NCI-H1417 treated with DMSO at 0.1 percent for 48 hours (cell line): Measurements from ENCODE around the gene TNFRSF8.
"Not testable (repeated sequence)": the region's sequence is repeated elsewhere in the genome, so short reads cannot be mapped to it uniquely, and the experiment has no call there.

ENCODE experiments used
- DNase-seq: peaks from one replicate; lab custom pipeline; 2025; lab: John Stamatoyannopoulos, UW

TNFRSF8 gene

DNA sequence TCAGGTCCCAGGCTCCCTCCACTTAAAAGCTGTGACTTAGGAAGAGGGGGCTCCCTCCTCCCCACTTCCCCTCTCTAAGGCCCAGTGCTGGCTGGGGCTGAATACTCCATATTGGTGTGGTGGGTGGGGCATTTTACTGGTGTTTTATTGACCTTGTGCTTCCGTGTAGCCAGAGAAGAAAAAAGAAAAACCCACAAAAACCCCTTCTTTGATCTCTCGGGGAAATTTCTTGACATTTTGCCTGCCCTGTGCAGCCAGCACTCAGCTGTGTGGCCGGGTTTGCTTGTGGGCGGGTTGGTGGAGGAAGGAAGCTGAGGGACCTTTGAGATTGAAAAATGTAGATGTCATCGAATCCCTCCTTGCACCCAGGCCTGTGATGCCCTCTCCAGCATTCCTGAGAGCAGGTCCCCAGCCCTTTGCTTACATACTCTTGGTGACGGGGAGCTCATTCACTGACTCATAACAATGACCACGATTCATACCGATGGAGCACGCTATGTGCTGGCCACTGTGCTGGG lies 24.8 kb downstream of the TNFRSF8 start:
- DNase-seq: no peak

DNA sequence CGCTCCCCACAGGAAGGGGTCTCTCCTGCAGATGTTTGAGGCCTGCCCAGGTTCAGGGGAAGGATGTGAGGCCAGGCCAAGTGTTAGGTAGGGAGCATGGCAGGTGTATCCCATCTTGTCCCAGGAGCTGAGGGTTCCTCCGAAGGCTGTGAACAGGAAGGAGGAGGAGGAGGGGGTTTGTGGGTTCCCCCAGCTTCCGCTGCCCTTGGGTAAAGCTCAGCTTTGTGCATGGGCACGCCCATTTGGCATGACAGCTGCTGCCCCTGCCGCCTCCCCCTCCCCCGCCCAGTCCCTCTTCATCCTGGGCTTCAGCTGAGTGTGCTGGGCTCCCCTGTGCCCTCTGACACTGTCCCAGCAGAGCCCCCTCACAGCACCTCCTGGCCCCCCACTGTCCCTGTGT lies 25.5 kb downstream of the TNFRSF8 start:
- no peak for DNase-seq

DNA sequence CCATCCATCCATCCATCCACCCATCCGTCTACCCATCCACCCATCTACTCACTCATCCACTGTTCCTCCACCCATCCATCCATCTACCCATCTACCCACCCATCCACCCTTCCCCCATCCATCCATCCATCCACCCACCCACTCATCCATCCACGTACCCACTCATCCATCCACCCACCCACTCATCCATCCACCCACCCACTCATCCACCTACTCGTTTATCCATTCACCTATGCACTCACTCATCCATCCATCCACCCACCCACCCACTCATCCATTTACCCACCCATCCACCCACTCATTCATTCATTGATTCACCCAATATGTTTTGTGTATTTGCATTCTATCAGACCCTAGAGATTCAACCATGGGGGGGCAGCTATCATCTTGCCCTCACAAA lies 27.2 kb downstream of the TNFRSF8 start:
- no peak for DNase-seq

DNA sequence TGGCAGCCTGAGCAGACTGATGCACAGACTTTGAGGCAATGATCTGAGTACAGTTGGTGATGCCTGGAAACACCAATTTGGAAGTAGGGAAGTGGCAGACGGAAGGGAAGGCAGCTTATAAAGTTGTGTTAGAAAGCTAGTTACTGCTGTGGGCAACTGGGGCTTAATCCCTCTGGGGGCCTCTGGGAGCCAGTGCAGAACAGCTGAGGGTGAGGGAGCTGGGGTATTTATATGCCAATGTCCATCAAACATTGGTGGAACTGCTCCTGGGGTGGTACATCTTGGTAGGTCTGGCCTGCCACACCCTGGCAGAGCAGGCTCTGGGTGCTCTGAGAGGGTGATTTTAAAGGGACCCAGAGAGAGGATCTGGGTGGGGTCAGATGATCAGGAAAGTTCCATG lies 28.1 kb downstream of the TNFRSF8 start:
- DNase-seq: no peak

DNA sequence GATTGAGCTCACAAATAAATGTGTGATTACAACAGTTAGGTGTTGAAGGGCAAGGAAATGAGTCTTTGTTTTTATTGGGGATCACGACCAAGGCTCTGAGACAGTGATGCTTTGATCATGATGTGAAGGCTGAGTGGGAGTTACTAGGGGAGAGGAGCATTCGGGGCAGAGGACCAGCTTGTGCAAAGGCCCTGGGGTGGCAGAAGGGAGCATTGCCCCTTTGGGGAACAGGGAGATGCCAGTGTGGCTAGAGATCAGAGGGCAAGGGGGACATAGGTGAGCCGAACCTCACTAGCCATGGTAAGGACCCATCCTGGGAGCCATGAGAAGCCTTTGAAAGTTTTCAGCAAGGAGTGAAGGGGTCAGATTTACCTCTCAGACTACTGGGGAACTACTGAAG lies 31.1 kb downstream of the TNFRSF8 start:
- DNase-seq: no peak

DNA sequence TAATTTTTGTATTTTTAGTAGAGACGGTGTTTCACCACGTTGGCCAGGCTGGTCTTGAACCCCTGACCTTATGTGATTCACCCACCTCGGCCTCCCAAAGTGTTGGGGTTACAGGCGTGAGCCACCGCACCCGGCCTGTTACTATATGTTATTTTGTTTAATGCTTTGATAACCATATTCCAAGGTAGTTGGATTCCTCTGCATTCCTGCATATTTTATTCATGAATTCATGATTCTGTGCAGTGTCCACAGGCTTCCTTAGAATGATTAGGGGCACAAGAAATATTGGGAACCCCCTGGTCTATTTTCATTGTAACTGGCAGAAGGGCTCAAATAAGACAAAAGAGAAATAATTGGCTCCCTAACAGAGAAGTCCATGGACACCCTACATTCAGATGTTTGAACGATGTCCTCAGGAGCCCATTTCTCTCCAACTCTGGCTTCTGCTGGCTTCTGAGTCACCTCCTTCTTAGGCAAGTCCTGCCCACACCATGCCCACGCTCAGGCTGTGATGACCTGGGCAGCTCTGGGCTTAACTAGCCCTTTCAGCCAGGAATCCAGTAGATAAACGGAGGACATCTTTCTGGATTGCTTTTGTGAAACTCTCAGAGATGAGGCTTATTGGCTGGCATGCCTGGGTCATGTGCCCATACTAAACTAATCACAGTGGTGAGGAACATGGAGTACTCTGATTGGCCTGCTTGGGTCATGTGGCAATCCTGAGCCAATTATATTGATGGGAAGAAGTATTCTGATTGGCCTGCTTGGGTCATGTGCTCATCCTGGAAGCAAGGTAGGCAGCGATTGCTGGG lies 32.6 kb downstream of the TNFRSF8 start:
- no peak for DNase-seq

DNA sequence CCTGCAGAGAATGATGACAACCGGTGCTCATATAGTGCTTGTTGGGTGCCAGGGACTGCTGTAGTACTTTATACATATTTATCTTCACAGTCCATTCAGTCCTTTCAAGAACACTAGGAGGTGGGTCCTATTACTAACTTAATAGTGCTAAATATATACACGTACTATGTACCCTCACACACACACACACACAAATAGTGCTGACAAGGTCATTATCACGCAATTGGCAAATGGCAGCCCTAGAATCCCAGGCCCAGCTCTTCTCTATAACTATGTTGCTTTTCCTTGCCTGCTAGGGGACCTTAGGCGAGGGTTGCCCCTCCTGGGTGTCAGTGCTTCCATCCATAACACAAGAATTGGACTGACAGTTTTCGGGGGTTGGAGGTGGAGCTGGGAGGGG lies 33.5 kb downstream of the TNFRSF8 start:
- no peak for DNase-seq

DNA sequence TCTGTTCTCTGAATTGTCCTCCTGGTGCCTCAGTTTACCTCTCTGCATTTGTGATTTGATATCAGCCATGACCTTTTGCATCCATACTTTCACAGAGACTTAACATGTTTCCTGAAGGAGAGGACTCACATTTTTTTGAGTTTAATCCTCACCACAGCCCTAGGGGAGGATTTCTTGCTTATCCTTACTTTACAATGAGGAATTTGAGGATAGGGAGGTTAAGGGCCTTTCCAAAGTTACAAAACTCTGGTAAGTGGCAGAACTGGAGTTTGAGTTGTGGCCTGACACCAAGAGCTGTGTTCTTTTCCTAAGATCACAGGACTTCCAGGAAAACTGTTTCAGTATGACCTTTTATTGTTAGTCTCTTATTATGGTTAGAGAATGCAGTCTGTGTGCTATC lies 34.2 kb downstream of the TNFRSF8 start:
- no peak for DNase-seq

DNA sequence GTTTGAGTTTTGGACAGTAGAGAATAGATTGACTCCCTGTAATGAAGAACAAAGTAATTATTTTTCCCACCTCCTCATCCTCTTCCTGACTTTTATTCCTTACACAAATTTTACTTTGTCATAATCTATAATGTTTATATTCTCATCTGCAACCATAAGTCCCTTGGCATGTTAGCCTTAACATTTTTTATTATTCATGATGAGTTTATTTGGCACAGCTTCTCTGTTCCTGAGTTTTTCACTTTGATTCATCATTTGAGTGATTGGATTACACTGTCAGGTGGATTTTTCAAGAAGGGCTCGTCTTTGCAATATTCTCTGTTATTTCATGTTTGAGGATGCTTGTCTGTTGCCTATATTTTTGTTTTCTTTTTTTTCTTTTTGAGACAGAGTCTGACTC lies 35.7 kb downstream of the TNFRSF8 start:
- DNase-seq: no peak

DNA sequence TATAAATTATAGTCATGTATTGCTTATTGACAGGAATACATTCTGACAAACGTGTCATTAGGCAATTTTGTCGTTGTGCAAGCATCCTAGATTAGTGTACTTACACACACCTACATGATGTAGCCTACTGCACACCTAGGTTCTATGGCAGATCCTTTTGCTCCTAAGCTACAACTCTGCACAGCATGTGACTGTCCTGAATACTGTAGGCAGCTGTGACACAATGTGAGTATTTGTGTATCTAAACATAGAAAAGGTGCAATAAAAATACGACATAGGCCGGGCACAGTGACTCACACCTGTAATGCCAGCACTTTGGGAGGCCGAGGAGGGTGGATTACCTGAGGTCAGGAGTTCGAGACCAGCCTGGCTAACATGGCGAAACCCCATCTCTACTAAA lies 36.5 kb downstream of the TNFRSF8 start:
- DNase-seq: no peak

DNA sequence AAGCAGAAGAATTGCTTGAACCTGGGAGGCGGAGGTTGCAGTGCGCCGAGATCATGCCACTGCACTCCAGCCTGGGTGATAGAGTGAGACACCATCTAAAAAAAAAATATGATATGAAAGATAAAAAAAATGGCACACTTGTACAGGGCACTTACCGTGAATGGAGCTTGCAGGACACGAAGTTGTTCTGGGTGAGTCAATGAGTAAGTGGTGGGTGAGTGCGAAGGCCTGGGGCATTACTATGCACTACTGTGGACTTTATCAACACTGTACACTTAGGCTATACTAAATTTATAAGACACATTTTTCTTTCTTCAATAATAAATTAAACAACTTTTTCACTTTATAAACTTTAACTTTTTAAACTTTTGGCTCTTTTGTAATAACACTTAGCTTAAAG lies 37.0 kb downstream of the TNFRSF8 start:
- DNase-seq: no peak

DNA sequence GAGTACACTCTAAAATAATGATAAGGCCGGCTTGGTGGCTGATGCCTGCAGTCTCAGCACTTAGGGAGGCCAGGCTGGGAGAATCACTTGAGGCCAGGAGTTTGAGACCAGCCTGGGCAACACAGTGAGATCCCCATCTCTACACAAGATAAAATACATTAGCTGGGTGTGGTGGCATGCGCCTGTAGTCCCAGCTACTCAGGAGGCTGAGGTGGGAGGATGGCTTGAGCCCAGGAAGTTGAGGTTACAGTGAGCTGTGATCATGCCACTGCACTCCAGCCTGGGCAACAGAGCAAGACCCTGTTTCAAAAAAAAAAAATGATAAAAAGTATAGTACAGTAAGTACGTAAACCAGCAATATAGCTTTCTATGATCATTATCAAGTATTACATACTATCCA lies 38.0 kb downstream of the TNFRSF8 start:
- not testable (repeated sequence) for DNase-seq

DNA sequence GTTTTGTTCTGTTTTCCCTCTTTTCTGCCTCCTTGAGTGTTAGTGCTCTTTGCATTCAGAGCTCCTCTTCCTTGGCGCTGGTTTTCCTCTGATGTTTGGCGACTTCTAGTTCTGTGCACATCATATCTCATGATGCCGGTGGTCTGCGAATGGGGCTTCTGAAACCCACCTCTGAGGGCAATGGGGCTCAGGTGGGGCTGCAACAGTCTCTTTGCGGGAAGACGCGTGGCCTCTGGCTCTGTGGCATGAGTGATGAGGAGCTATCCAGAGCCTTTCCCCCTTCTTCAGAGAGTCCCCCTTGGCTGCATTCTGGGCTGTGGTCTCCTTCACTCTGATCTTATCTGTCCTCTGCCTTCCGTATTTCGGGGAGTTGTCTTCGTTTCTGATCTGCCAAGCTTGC lies 39.0 kb downstream of the TNFRSF8 start:
- no peak for DNase-seq

DNA sequence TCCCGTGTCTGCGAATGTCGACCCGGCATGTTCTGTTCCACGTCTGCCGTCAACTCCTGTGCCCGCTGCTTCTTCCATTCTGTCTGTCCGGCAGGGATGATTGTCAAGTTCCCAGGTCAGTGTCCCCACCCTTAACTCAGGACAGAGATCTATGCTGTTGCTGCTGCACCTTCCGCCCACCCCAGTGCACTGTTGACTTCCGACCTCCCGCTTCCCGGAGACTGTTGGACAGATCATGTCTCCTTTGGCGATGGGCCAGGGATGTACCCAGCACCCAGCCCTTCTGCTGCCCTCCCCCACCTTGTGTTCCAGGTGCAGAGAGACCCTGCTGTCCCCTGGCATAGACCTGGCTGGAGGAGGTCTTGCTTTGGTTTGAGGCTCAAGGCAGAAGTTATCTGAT lies 41.3 kb downstream of the TNFRSF8 start:
- no peak for DNase-seq

DNA sequence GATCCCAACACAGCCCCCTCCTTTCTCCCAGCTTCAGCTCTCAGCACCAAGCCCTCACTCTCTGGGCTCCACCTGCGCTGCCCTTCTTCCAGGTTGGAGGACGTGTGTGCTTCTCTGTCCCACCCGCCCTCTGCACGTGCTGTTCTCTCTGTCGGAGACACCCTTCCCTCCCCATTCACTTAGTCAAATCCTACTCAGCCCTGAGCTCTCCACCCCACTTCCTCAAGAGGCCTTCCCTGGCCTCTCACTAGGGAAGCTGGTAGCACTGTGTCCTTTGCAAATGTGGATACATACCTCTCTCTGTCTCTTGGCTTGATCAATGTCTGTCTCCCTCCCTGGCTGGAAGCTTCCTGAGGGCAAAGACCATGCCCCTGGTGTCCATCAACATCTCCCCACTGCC lies 43.0 kb downstream of the TNFRSF8 start:
- DNase-seq: no peak

DNA sequence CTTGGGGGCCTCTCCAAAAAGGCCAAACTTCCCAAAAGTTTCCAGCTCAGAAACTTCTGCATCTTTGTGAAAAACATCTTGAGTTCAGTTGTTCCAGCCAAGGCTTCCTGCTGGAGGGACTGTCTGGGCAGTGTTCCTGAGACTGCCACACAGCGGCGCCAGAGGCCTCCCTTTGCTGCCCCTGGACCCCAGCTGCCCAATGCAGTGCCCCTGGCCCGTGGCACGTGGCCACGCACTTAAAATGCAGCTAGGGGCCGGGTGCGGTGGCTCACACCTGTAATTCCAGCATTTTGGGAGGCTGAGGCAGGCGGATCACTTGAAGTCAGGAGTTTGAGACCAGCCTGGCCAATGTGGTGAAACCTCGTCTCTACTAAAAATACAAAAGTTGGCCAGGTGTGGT lies 43.8 kb downstream of the TNFRSF8 start:
- DNase-seq: not testable (repeated sequence)

DNA sequence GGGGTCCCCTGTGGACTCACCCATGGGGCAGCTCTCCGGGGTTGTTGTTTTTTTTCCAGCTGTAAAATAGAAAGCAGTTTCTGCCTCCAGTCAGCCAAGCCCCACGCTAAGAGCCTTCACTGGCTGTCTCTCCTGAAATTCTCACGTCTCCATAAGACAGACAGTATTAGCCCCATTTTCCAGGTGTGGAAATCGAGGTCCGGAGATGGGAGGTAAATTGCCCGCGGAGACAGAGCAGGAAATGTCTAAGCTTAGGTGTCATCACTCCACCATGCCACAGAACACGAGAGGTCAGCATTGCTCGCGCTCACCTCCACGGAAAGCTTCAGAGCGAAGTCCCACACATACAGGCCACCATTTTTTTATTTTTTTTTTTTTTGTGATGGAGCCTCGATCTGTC lies 44.6 kb downstream of the TNFRSF8 start:
- no peak for DNase-seq

DNA sequence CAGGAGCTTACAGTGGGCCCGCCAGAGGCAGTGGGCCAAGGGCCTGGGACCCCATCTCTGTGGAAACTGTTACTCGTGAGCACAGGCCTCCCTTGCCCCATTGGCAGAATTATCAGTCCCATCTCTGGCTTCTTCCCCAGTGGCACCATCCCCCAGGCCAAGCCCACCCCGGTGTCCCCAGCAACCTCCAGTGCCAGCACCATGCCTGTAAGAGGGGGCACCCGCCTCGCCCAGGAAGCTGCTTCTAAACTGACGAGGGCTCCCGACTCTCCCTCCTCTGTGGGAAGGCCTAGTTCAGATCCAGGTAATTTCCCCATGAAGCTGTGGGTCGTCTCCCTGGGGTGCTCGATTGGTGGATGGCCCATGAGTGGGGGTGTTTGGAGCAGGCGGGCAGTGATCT lies 46.8 kb downstream of the TNFRSF8 start:
- no peak for DNase-seq

DNA sequence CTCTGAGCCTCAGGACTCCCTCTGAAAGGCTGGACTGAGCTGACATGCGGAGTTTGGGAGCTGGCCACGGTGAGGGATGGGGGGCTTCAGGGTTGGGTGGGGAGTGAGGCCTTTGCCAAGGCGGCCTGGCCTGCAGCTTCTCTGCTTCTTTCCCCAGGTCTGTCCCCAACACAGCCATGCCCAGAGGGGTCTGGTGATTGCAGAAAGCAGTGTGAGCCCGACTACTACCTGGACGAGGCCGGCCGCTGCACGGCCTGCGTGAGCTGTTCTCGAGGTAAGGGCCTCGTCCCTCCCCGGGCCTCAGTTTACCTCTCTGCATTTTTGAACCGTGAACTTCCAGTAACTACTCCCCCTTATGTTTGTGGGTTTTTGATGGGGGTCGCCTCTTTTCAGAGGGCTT lies 48.6 kb downstream of the TNFRSF8 start:
- DNase-seq: no peak

DNA sequence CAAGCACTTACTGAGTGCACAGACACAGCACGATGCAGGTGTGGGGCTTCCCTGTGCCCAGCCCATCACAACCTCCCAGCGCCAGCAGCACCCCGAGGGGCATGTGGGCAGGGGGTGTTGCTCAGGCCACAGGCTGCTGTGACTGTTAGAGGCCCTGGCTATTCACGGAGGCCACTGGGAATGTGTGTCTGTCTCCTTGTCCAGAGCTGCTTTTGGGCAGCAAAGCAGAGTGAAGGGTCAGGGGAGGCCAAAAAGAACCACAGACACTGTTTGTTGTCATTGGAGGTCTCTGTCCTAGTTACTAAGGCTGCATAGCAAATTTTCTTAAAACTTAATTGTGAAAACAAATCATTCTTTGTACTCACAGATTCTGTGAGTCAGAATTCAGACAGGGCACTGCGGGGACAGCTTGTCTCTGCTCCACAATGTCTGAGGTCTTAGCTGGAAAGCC lies 49.6 kb downstream of the TNFRSF8 start:
- no peak for DNase-seq

DNA sequence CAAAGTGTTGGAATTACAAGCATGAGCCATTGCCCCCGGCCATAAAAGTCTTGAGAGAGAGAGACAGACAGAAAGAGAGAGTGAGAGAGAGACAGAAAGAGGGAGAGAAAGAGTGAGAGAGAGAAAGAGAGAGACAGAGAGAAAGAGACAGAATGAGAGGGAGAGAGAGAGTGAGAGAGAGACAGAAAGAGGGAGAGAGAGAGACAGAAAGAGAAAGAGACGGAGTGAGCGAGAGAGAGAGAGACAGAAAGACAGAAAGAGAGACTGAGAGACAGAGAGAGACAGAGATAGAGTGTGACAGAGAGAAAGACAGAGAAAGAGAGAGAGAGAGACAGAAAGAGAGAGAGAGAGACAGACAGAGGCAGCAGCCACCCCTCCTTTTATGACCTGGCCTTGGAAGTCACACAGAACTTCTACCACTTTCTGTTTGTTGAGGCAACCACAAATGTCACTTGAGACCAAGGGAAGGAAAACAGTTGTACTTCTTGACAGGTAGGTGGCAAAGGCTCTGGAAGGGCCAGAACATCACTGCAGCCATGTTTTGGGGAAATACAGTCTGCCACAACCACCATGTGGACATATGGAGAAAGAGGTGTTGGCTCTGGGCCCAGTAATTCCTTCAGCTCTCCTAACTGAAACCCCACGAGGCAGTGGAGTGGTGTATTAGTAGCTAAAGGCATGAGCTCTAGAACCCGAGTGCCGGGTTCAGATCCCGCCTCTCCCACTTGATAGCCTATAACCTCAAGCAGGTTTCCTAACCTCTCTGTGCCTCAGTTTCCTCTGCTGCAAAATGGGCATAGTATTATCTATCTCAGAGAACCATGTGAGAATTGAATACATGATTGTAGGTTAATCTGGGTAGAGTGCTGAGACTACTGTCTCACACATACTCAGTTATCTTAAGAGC lies 50.6 kb downstream of the TNFRSF8 start:
- DNase-seq: no peak

DNA sequence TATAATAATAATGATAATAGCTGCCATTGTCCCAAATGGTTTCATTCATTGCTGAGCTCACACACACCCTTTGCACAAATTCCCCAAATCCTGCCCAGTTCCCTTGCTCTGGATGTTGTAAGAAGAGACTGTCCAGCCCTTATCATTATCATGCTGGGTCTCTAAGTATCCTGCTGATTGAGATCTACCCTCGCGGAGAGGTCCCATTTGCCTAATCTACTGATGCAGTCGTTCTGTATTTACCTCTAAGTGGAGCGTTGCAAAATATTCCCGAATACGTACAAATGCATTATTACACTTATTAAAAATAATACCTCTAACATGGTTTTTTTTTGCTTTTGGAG lies 51.2 kb downstream of the TNFRSF8 start:
- DNase-seq: no peak

DNA sequence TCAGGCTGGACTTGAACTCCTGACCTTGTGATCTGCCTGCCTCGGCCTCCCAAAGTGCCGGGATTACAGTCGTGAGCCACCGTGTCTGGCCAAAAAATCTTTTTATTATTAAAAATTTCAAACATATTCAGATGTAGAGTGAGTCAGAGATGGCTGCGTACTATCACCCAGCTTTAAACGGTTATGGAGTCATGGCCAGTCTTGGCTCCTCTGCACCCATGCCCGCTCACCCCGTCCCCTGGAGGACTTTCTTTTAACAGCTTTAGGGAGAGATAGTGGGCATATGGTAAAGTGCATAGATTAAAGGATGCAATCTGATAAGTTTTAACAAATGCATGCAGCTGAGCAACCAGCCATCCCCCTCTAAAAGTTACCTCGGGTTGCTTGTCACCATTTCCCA lies 51.8 kb downstream of the TNFRSF8 start:
- DNase-seq: no peak
